Keratinocyte (primary cell): ENCODE measurements around the gene OTOL1. TPM values are rescaled to one million over a fixed set of nuclear protein-coding genes. Genes with fewer than 3 reads are reported as not detected.

Experiments
- DNase-seq: peaks from one replicate; pipeline ENCODE4 v3.0.0-alpha.2; 2011; ENCODE audit warnings: low read depth, missing footprints, low spot score
- FAIRE-seq: peaks from 2 replicates; lab custom pipeline; 2011; peaks lifted over from hg19 to GRCh38; lab: Jason Lieb, UNC
- H2AFZ ChIP-seq: 2 replicates; pipeline ENCODE4 v1.6.0; 2012; ENCODE audit warnings: low read length, control low read depth, inconsistent platforms; ENCODE audit not compliant: control insufficient read depth
- H3K27ac ChIP-seq: 2 replicates; pipeline ENCODE4 v1.5.1; 2011; ENCODE audit warnings: low read length; ENCODE audit not compliant: control insufficient read depth, insufficient read depth
- H3K27me3 ChIP-seq: 3 replicates; pipeline ENCODE4 v1.6.0; 2011; ENCODE audit warnings: low read length; ENCODE audit not compliant: control insufficient read depth, insufficient read depth; ENCODE audit errors: extremely low read depth
- H3K36me3 ChIP-seq, 2 experiments: 2 replicates in 1 of 2; 3 replicates in 1 of 2; pipeline ENCODE4 v1.5.1; 2011; ENCODE audit warnings: low read length in 2 of 2, mild to moderate bottlenecking in 1 of 2; ENCODE audit not compliant: control insufficient read depth in 2 of 2, insufficient read depth in 2 of 2; ENCODE audit errors: extremely low read depth in 1 of 2
- H3K4me1 ChIP-seq: 3 replicates; pipeline ENCODE4 v1.5.1; 2011; ENCODE audit warnings: low read length; ENCODE audit not compliant: control insufficient read depth, insufficient read depth; ENCODE audit errors: extremely low read depth
- H3K4me2 ChIP-seq: 3 replicates; pipeline ENCODE4 v1.6.0; 2011; ENCODE audit warnings: low read depth, low read length; ENCODE audit not compliant: control insufficient read depth, insufficient read depth; ENCODE audit errors: extremely low read depth
- H3K4me3 ChIP-seq, 3 experiments: fragments of 200-600 bp in 1 of 3; sonication (generic) in 1 of 3; 2 replicates in 2 of 3; 3 replicates in 1 of 3; pipeline ENCODE4 v1.5.1; 2011 to 2016; ENCODE audit warnings: low read length in 3 of 3, mild to moderate bottlenecking in 3 of 3, control low read depth in 2 of 3, inconsistent platforms in 1 of 3, low read depth in 1 of 3, mixed read lengths in 1 of 3, mixed run types in 1 of 3, moderate library complexity in 1 of 3; ENCODE audit not compliant: control insufficient read depth in 2 of 3, insufficient read depth in 2 of 3; ENCODE audit errors: extremely low read depth in 1 of 3
- H3K79me2 ChIP-seq: 2 replicates; pipeline ENCODE4 v1.6.0; 2012; ENCODE audit warnings: low read length; ENCODE audit not compliant: control insufficient read depth, insufficient read depth
- H3K9ac ChIP-seq: 3 replicates; pipeline ENCODE4 v1.6.0; 2011; ENCODE audit warnings: low read length; ENCODE audit not compliant: control insufficient read depth, insufficient read depth; ENCODE audit errors: extremely low read depth
- H3K9me1 ChIP-seq: 3 replicates; pipeline ENCODE4 v1.6.0; 2011; ENCODE audit warnings: low read length; ENCODE audit not compliant: control insufficient read depth, insufficient read depth; ENCODE audit errors: extremely low read depth
- H3K9me3 ChIP-seq: 2 replicates; pipeline ENCODE4 v1.5.1; 2012; ENCODE audit warnings: low read depth, low read length; ENCODE audit not compliant: control insufficient read depth
- H4K20me1 ChIP-seq: 3 replicates; pipeline ENCODE4 v1.6.0; 2011; ENCODE audit warnings: low read length; ENCODE audit not compliant: control insufficient read depth, insufficient read depth; ENCODE audit errors: extremely low read depth
- EZH2 ChIP-seq: IDR thresholded peaks from one replicate; pipeline ENCODE4 v1.6.1; 2012; ENCODE audit warnings: inconsistent platforms, mild to moderate bottlenecking, low read length, moderate library complexity
- dilution Hi-C: fragments of 300-500 bp; cut with MboI; formaldehyde crosslinking; loops from one replicate; pipeline ENCODE4 v1.7.0; 2020; ENCODE audit warnings: low sequenced_read_pairs; ENCODE audit not compliant: extremely low pct_ligation_motif_present
- polyA minus RNA-seq, 3 experiments: library from RNA; depleted of rRNA, polyadenylated mRNA; stranded (reverse); fragments of >200 nt; gene quantifications; 1 replicate in 1 of 3; 2 replicates in 1 of 3; 3 replicates in 1 of 3; pipeline ENCODE4 v1.2.3, GENCODE V29; 2011
- polyA plus RNA-seq, 5 experiments: library from polyadenylated mRNA; depleted of rRNA in 3 of 5; stranded (reverse) in 3 of 5; stranded (forward) in 1 of 5; unstranded in 1 of 5; fragments of >200 nt; gene quantifications; 1 replicate in 1 of 5; 2 replicates in 3 of 5; 3 replicates in 1 of 5; pipeline versions ENCODE4 v1.2.1 to v1.2.3, GENCODE V29; 2011 to 2012; ENCODE audit warnings: missing spikeins in 2 of 5, low read depth in 1 of 5, low replicate concordance in 1 of 5
- TF ChIP-seq, protein P1 (sequence below), 3 experiments: IDR thresholded peaks in 1 of 3; conservative IDR thresholded peaks in 1 of 3; optimal IDR thresholded peaks in 1 of 3; 2 replicates in 2 of 3; 3 replicates in 1 of 3; pipeline versions ENCODE3 to v1.5.1; 2011; ENCODE audit warnings: low read length in 3 of 3, mild to moderate bottlenecking in 3 of 3, moderate library complexity in 2 of 3, control low read depth in 1 of 3, inconsistent platforms in 1 of 3; ENCODE audit not compliant: insufficient read depth in 2 of 3; ENCODE audit errors: extremely low read depth in 1 of 3

Gene OTOL1
- not detected in 3 replicates for polyA plus RNA-seq
- not detected for polyA plus RNA-seq (2011; ENCODE audit: low read depth)
- not detected in 2 replicates for polyA plus RNA-seq (2011; cell fraction: cytosol; rRNA removed)
- not detected in 2 replicates for polyA plus RNA-seq (2011; cell fraction: nucleus; rRNA removed)
- not detected in 2 replicates for polyA plus RNA-seq (2012; ENCODE audit: low replicate concordance)
- not detected in 3 replicates for polyA minus RNA-seq
- not detected for polyA minus RNA-seq (2011; cell fraction: cytosol; rRNA and poly(A)+ RNA removed)
- not detected in 2 replicates for polyA minus RNA-seq (2011; cell fraction: nucleus; rRNA and poly(A)+ RNA removed)

DNA sequence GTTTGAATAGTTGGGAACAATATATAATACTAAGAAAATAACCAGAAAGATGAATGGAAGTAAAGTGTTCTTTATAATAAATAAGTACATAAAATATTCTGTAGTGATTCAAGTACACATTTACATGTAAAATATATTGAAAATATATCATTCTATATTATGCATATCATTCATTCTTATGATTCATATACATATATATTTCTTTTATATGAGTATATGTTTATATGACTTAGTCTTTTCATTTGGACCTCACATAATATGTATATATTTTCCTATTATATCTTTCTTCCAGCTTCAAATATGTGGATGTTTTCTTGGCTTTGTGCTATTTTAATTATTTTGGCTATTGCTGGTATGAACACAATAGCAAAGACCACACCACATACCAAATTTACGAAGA, at the start of gene OTOL1:
Gene OTOL1 (plus strand): TSS at position 301 of the 400 bp plus-strand sequence. CDS start 0 bp downstream, at position 301.
- dilution Hi-C loops: no loop called here
- H3K9ac ChIP-seq: no peak within 1 kb of the TSS
- no peaks in the 10 kb centered on the region for H3K36me3 ChIP-seq
- H2AFZ ChIP-seq: no peak within 1 kb of the TSS
- H4K20me1 ChIP-seq: no peaks in the 10 kb centered on the region
- TF ChIP-seq, protein P1, sequence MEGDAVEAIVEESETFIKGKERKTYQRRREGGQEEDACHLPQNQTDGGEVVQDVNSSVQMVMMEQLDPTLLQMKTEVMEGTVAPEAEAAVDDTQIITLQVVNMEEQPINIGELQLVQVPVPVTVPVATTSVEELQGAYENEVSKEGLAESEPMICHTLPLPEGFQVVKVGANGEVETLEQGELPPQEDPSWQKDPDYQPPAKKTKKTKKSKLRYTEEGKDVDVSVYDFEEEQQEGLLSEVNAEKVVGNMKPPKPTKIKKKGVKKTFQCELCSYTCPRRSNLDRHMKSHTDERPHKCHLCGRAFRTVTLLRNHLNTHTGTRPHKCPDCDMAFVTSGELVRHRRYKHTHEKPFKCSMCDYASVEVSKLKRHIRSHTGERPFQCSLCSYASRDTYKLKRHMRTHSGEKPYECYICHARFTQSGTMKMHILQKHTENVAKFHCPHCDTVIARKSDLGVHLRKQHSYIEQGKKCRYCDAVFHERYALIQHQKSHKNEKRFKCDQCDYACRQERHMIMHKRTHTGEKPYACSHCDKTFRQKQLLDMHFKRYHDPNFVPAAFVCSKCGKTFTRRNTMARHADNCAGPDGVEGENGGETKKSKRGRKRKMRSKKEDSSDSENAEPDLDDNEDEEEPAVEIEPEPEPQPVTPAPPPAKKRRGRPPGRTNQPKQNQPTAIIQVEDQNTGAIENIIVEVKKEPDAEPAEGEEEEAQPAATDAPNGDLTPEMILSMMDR (optimal IDR thresholded peaks at IDR 0.05 in 1 of 3, IDR thresholded peaks at IDR 0.05 in 1 of 3, conservative IDR thresholded peaks at IDR 0.05 in 1 of 3; ENCODE audit: extremely low read depth in 1 of 3, insufficient read depth in 2 of 3, low read length in 3 of 3): no peak
- no peak for TF ChIP-seq EZH2
- H3K4me1 ChIP-seq: no peaks in the 10 kb centered on the region
- H3K9me3 ChIP-seq: no peaks in the 10 kb centered on the region
- DNase-seq: no peak
- no peaks in the 10 kb centered on the region for H3K9me1 ChIP-seq
- H3K4me2 ChIP-seq: no peak within 1 kb of the TSS
- H3K79me2 ChIP-seq: no peaks in the 10 kb centered on the region
- H3K27me3 ChIP-seq: no peaks in the 10 kb centered on the region
- H3K4me3 ChIP-seq: no peak within 1 kb of the TSS
- no peak within 1 kb of the TSS for H3K27ac ChIP-seq
- no peak for FAIRE-seq

DNA sequence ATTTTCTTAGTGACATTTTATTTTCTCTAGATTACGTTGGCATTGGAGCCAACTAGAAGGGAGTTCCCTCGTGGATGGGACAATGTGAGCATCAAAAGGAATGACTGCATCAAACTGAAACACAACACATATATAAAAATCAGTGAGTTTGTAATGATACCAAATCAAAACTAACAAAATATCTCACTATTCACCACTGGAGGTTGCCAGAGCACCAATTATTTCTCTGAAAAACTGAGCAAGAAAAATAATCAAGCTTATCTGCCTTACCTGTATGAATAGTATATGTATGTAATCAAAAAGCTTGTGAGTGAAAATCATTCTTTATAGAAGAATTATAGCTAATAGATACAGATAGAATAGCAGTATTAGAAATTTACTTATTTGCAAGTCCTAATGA, 46.8 kb upstream of the OTOL1 start:
- DNase-seq: no peak
- no peaks in the 10 kb centered on the region for H3K9me1 ChIP-seq
- FAIRE-seq: no peak
- H3K27ac ChIP-seq: no peak overlapping the region
- no peak overlapping the region for H2AFZ ChIP-seq
- H3K27me3 ChIP-seq: no peaks in the 10 kb centered on the region
- H4K20me1 ChIP-seq: no peaks in the 10 kb centered on the region
- H3K4me3 ChIP-seq: no peak overlapping the region
- no peaks in the 10 kb centered on the region for H3K4me1 ChIP-seq
- dilution Hi-C loops: no loop called here
- H3K4me2 ChIP-seq: no peak overlapping the region
- no peak overlapping the region for H3K9ac ChIP-seq
- no peak for TF ChIP-seq EZH2
- TF ChIP-seq, protein P1 (optimal IDR thresholded peaks at IDR 0.05 in 1 of 3, IDR thresholded peaks at IDR 0.05 in 1 of 3, conservative IDR thresholded peaks at IDR 0.05 in 1 of 3; ENCODE audit: extremely low read depth in 1 of 3, insufficient read depth in 2 of 3, low read length in 3 of 3): no peak
- H3K36me3 ChIP-seq: no peaks in the 10 kb centered on the region
- H3K9me3 ChIP-seq: no peaks in the 10 kb centered on the region
- H3K79me2 ChIP-seq: no peaks in the 10 kb centered on the region
